ENCODE measurements around the gene PRKCH.
"Not testable (repeated sequence)": the region's sequence is repeated elsewhere in the genome, so short reads cannot be mapped to it uniquely, and the experiment has no call there.

Gene PRKCH

GRCh38 chr14:61387076-61387475 is 65.7 kb downstream of the PRKCH start:
- no peak for DNase-seq (ENCODE audit: extremely low read depth in 1 of 2, low read depth in 1 of 2)

GRCh38 chr14:61388173-61388975 is 67.0 kb downstream of the PRKCH start:
- no peak for DNase-seq (ENCODE audit: extremely low read depth in 1 of 2, low read depth in 1 of 2)

- DNase-seq (ENCODE audit: extremely low read depth in 1 of 2, low read depth in 1 of 2), result no peak
Observed at GRCh38 chr14:61388976-61389576, 67.7 kb downstream of the PRKCH start.

- DNase-seq (ENCODE audit: extremely low read depth in 1 of 2, low read depth in 1 of 2), result no peak
Observed at GRCh38 chr14:61391119-61391518, 69.7 kb downstream of the PRKCH start.

- no peak for DNase-seq (ENCODE audit: extremely low read depth in 1 of 2, low read depth in 1 of 2)
Observed at GRCh38 chr14:61392297-61392696, 70.9 kb downstream of the PRKCH start.

GRCh38 chr14:61394542-61394941 is 73.2 kb downstream of the PRKCH start:
- no peak for DNase-seq (ENCODE audit: extremely low read depth in 1 of 2, low read depth in 1 of 2)

GRCh38 chr14:61395115-61395725 is 73.8 kb downstream of the PRKCH start:
- no peak for DNase-seq (ENCODE audit: extremely low read depth in 1 of 2, low read depth in 1 of 2)

- no peak for DNase-seq (ENCODE audit: extremely low read depth in 1 of 2, low read depth in 1 of 2)
Observed at GRCh38 chr14:61396279-61396678, 74.9 kb downstream of the PRKCH start.

GRCh38 chr14:61396694-61397093 is 75.3 kb downstream of the PRKCH start:
- no peak for DNase-seq (ENCODE audit: extremely low read depth in 1 of 2, low read depth in 1 of 2)

GRCh38 chr14:61397615-61398014 is 76.2 kb downstream of the PRKCH start:
- DNase-seq (ENCODE audit: extremely low read depth in 1 of 2, low read depth in 1 of 2), result no peak

GRCh38 chr14:61398221-61398620 is 76.8 kb downstream of the PRKCH start:
- DNase-seq (ENCODE audit: extremely low read depth in 1 of 2, low read depth in 1 of 2), result no peak

GRCh38 chr14:61399365-61399764 is 78.0 kb downstream of the PRKCH start:
- DNase-seq (ENCODE audit: extremely low read depth in 1 of 2, low read depth in 1 of 2), result no peak

GRCh38 chr14:61401461-61401860 is 80.1 kb downstream of the PRKCH start:
- no peak for DNase-seq (ENCODE audit: extremely low read depth in 1 of 2, low read depth in 1 of 2)

GRCh38 chr14:61403411-61403810 is 82.0 kb downstream of the PRKCH start:
- no peak for DNase-seq (ENCODE audit: extremely low read depth in 1 of 2, low read depth in 1 of 2)

- DNase-seq (ENCODE audit: extremely low read depth in 1 of 2, low read depth in 1 of 2), result no peak
Observed at GRCh38 chr14:61404637-61405036, 83.3 kb downstream of the PRKCH start.

- DNase-seq (ENCODE audit: extremely low read depth in 1 of 2, low read depth in 1 of 2), result no peak
Observed at GRCh38 chr14:61406198-61406597, 84.8 kb downstream of the PRKCH start.

- DNase-seq (ENCODE audit: extremely low read depth in 1 of 2, low read depth in 1 of 2), result no peak
Observed at GRCh38 chr14:61406675-61407074, 85.3 kb downstream of the PRKCH start.

GRCh38 chr14:61408498-61408897 is 87.1 kb downstream of the PRKCH start:
- DNase-seq (ENCODE audit: extremely low read depth in 1 of 2, low read depth in 1 of 2), result no peak

GRCh38 chr14:61409782-61410181 is 88.4 kb downstream of the PRKCH start:
- no peak for DNase-seq (ENCODE audit: extremely low read depth in 1 of 2, low read depth in 1 of 2)

- DNase-seq (ENCODE audit: extremely low read depth in 1 of 2, low read depth in 1 of 2), result not testable (repeated sequence)
Observed at GRCh38 chr14:61415934-61416333, 94.6 kb downstream of the PRKCH start.

- no peak for DNase-seq (ENCODE audit: extremely low read depth in 1 of 2, low read depth in 1 of 2)
Observed at GRCh38 chr14:61416591-61416990, 95.2 kb downstream of the PRKCH start.

- DNase-seq (ENCODE audit: extremely low read depth in 1 of 2, low read depth in 1 of 2), result no peak
Observed at GRCh38 chr14:61417141-61417540, 95.8 kb downstream of the PRKCH start.
